ENCODE measurements around the gene CHD5.

Gene CHD5

DNA sequence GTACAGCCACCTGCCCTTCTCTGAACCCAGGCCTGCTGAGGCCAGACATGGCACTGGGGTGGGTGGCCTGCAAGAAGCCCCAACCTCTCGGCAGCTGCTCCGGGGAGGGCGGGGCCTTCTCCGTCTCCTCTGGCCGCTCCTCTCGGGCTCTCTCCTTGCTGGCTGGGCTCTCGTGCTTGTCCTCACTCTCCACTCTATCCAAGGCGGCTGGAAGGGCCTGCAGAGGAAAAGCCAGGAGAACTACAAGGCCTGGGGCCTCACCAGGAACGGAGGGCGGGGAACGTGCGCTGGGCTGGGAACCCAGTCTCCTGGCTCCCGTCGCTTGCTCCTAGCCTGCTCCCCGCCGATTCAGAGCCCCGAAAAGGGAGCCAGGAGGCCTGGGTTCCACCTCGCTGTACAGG is 59.1 kb downstream of the CHD5 start:
- H3K4me3 ChIP-seq (ENCODE audit: low read depth, low read length), result no peak overlapping the region
- TF ChIP-seq, protein P1, sequence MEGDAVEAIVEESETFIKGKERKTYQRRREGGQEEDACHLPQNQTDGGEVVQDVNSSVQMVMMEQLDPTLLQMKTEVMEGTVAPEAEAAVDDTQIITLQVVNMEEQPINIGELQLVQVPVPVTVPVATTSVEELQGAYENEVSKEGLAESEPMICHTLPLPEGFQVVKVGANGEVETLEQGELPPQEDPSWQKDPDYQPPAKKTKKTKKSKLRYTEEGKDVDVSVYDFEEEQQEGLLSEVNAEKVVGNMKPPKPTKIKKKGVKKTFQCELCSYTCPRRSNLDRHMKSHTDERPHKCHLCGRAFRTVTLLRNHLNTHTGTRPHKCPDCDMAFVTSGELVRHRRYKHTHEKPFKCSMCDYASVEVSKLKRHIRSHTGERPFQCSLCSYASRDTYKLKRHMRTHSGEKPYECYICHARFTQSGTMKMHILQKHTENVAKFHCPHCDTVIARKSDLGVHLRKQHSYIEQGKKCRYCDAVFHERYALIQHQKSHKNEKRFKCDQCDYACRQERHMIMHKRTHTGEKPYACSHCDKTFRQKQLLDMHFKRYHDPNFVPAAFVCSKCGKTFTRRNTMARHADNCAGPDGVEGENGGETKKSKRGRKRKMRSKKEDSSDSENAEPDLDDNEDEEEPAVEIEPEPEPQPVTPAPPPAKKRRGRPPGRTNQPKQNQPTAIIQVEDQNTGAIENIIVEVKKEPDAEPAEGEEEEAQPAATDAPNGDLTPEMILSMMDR (IDR thresholded peaks at IDR 0.05; ENCODE audit: borderline replicate concordance, insufficient read depth, low read depth, low read length), result no peak

DNA sequence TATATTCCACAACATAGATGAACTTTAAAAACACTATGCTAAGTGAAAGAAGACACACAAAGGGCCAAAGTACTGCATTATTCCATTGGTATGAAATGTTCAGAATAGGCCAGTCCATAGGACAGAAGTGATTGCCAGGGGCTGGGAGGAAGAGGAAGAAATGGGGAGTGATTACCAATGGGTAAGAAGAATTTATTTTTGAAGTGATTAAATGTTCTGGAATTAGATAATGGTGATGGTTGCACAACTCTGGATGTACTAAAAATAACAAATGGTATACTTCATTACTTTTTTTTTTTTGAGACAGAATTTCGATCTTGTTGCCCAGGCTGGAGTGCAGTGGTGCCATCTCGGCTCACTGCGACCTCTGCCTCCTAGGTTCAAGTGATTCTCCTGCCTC is 61.7 kb downstream of the CHD5 start:
- H3K4me3 ChIP-seq (ENCODE audit: low read depth, low read length), result no peak overlapping the region
- TF ChIP-seq, protein P1 (IDR thresholded peaks at IDR 0.05; ENCODE audit: borderline replicate concordance, insufficient read depth, low read depth, low read length), result no peak

DNA sequence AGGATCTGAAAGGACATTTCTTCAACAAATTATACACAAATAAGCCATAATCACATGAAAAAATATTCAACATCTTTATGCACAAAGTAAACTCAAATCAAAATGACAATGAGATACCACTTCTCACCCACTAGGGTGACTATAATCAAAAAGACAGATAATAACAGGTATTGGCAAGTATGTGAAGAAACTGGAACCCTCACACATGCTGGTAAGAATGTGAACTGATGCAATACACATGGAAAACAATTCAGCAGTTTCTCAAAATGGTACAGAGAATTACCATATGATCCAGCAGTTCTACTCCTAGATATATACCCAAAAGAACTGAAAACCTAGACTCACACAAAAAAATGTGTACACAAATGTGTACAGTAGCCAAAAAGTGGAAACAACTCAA is 62.5 kb downstream of the CHD5 start:
- no peak overlapping the region for H3K4me3 ChIP-seq (ENCODE audit: low read depth, low read length)
- TF ChIP-seq, protein P1 (IDR thresholded peaks at IDR 0.05; ENCODE audit: borderline replicate concordance, insufficient read depth, low read depth, low read length), result no peak

DNA sequence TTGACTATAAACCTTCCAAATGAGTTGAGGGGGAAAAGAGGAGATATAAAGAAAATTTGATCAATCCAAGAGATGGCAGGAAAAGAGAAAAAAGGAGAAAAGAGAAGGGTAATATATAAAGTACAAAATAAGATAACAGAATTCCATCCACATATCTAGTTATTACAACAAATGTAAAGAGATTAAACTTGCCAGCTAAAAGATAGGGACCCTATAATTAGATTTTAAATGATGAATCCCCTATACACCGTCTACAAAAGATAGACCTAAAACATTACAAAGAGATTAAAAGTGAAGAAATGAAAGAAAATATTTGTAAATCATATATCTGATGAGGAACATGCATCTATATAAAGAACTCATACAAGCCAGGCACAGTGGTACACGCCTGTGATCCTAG is 63.1 kb downstream of the CHD5 start:
- TF ChIP-seq, protein P1 (IDR thresholded peaks at IDR 0.05; ENCODE audit: borderline replicate concordance, insufficient read depth, low read depth, low read length), result no peak
- H3K4me3 ChIP-seq (ENCODE audit: low read depth, low read length), result no peak overlapping the region

DNA sequence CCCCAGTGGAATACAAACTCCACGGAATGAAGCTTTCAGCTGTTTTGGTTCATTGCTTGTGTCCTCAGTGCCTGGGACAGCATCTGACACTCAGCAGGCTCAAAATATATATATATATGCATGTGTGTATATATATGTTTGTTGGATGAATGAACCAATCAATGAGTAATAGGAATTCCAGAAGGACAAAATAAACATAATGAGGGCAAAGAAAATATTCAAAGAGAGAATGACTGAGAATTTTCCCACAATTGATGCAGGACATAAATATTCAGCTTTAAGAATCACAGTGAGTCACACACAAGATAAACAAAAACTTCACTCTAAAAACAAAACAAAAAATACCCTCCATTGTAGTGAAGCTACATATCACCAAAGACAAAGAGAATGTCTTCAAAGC is 64.0 kb downstream of the CHD5 start:
- no peak overlapping the region for H3K4me3 ChIP-seq (ENCODE audit: low read depth, low read length)
- TF ChIP-seq, protein P1 (IDR thresholded peaks at IDR 0.05; ENCODE audit: borderline replicate concordance, insufficient read depth, low read depth, low read length), result no peak

DNA sequence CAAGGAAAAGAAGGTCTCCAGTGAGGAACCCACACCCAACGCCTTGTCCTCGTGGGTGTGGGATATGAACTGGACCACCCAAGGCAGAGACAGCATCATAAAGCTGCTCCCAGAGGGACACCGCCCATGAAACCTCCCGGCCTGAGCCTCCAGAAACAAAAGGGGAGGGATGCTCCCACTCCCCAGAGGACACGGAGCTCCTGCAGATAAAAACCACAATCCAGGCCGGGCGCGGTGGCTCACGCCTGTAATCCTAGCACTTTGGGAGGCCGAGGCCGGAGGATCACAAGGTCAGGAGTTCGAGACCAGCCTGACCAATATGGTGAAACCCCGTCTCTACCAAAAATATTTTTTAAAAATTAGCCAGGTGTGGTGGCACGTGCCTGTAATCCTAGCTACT is 66.4 kb downstream of the CHD5 start:
- H3K4me3 ChIP-seq (ENCODE audit: low read depth, low read length), result no peak overlapping the region
- TF ChIP-seq, protein P1 (IDR thresholded peaks at IDR 0.05; ENCODE audit: borderline replicate concordance, insufficient read depth, low read depth, low read length), result no peak

DNA sequence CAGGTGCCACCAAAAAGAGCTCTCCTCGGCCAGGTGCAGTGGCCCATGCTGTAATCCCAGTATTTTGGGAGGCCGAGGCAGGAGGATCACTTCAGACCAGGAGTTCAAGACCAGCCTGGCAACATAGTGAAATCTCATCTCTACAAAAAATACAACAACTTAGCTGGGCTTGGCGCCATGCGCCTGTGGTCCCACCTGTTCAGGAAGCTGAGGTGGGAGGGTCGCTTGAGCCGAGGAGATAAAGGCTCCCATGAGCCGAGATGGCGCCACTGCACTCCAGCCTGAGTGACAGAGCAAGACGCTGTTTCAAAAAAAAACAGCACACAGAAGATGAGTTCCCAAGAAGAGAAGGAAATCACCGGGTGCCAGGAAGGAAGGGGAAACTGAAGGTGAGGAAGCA is 67.0 kb downstream of the CHD5 start:
- no peak overlapping the region for H3K4me3 ChIP-seq (ENCODE audit: low read depth, low read length)

More for the DNA sequence above, 67.0 kb downstream of the CHD5 start:
- TF ChIP-seq, protein P1 (IDR thresholded peaks at IDR 0.05; ENCODE audit: borderline replicate concordance, insufficient read depth, low read depth, low read length), result no peak

Measured in GM12875 (cell line).